Smooth muscle cell (in vitro differentiated cells): ENCODE results near the gene DLX5. TPM values are rescaled to one million over a fixed set of nuclear protein-coding genes. Genes with fewer than 3 reads are reported as not detected.

Experiments used
- DNase-seq: peaks from one replicate; lab custom pipeline; 2025; ENCODE audit not compliant: unreplicated experiment; lab: John Stamatoyannopoulos, UW
- H2AFZ ChIP-seq: fragments of 200-600 bp; sonication (generic); 2 replicates; pipeline ENCODE4 v1.6.0; 2016; ENCODE audit warnings: antibody characterized with exemption, low read depth, mild to moderate bottlenecking
- H3F3A ChIP-seq: fragments of 200-600 bp; sonication (generic); 2 replicates; pipeline ENCODE4 v1.6.0; 2017; ENCODE audit warnings: antibody characterized with exemption, low read depth
- H3K27ac ChIP-seq: fragments of 200-600 bp; sonication (generic); 2 replicates; pipeline ENCODE4 v1.5.1; 2016; ENCODE audit warnings: low read depth, mild to moderate bottlenecking
- H3K27me3 ChIP-seq: fragments of 200-600 bp; sonication (generic); 2 replicates; pipeline ENCODE4 v1.6.1; 2016; ENCODE audit warnings: low read depth, mild to moderate bottlenecking
- H3K36me3 ChIP-seq: fragments of 200-600 bp; sonication (generic); 2 replicates; pipeline ENCODE4 v1.5.1; 2016; ENCODE audit warnings: low read depth
- H3K4me1 ChIP-seq: fragments of 200-600 bp; sonication (generic); 2 replicates; pipeline ENCODE4 v1.5.1; 2016; ENCODE audit warnings: low read depth
- H3K4me2 ChIP-seq: fragments of 200-600 bp; sonication (generic); 2 replicates; pipeline ENCODE4 v1.6.0; 2016; ENCODE audit warnings: mild to moderate bottlenecking
- H3K4me3 ChIP-seq: fragments of 200-600 bp; sonication (generic); 2 replicates; pipeline ENCODE4 v1.5.1; 2016; ENCODE audit warnings: mild to moderate bottlenecking
- H3K79me2 ChIP-seq: fragments of 200-600 bp; sonication (generic); 2 replicates; pipeline ENCODE4 v1.6.0; 2016; ENCODE audit warnings: low read depth, mild to moderate bottlenecking
- H3K9ac ChIP-seq: fragments of 200-600 bp; sonication (generic); 2 replicates; pipeline ENCODE4 v1.6.0; 2016; ENCODE audit warnings: low read depth
- H3K9me3 ChIP-seq: fragments of 200-600 bp; sonication (generic); replicated peaks from 2 replicates; pipeline ENCODE4 v1.5.1; 2016; ENCODE audit warnings: low read depth
- H4K20me1 ChIP-seq: fragments of 200-600 bp; sonication (generic); 2 replicates; pipeline ENCODE4 v1.6.0; 2016; ENCODE audit warnings: low read depth
- WGBS: methylation state at CpG from one replicate; pipeline ENCODE4 v1.1.7; 2016; ENCODE audit warnings: low lambda C conversion rate; 5-methylcytosine and 5-hydroxymethylcytosine counted together
- polyA plus RNA-seq: library from polyadenylated mRNA; unstranded; fragments of >200 nt; fragmentation: Nextera tagmentation; extraction: Ambion mirVana; gene quantifications from 2 replicates; pipeline ENCODE4 v1.2.1, GENCODE V29; 2016
- total RNA-seq: library from RNA; depleted of rRNA; stranded (reverse); fragments of >200 nt; gene quantifications from 2 replicates; pipeline ENCODE4 v1.2.3, GENCODE V29; 2014
- TF ChIP-seq, protein P1 (sequence below): fragments of 200-600 bp; sonication (generic); IDR thresholded peaks from 2 replicates; pipeline ENCODE4 v1.5.1; 2017; ENCODE audit warnings: borderline replicate concordance, mild to moderate bottlenecking, antibody characterized with exemption; ENCODE audit not compliant: insufficient read depth, poor library complexity, severe bottlenecking

DLX5 gene
- total and polyA plus RNA-seq, 2 experiments from 2014 or later = 3.5 to 4.3 TPM

DNA sequence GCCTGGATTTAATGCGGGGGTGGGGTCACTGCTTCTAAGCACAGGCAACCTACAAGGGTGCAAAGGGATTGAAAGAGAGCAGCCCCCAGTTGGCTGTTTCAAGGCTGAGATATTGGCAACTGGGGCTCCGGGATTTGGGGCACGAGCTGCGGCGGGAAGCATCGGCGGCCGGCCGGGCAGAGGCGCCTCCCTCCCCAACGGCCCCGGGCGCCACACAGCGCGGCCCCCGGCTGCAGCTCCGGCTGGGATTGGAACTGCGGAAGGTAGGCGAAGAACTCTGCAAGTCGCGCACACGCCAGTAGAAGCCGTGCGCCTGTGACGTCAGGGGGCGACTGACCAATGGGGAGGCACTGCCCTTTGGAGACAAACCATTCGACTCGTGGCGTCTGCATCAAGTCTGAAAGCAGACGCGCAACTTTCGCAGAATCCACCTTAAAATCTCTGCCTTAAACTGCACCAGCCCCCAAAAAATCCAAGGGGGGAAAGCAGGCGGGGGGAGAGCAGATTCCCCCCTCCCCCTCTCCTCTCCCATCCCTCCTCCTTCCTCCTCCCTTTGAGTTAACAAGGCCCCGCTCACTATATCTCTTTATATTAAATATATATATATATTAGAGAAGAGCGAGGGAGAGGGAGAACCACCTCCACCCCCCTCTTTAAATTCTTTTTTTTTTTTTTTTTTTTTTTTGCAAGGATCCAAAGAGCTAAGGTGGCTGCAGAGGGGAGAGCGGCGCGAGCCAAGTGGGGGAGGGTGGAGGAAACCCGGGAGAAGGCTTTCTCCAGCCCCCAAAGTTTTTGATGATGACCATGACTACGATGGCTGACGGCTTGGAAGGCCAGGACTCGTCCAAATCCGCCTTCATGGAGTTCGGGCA lies 19.2 kb downstream of the DLX5 start, which contains the start of gene DLX6:
Gene DLX6 (plus strand): TSS at position 371 of the 872 bp plus-strand sequence. CDS start 425 bp downstream, at position 796.
- Histone ChIP-seq H4K20me1 (no peaks in the 10 kb centered on the region), H3K4me2 (peak within 1 kb of the TSS; percentile 92), H3K4me1 (peaks cover 11% of the 10 kb centered on the region), H3K9me3 (no peaks in the 10 kb centered on the region), H3K79me2 (no peaks in the 10 kb centered on the region), H3K4me3 (peak within 1 kb of the TSS; percentile 59), H3K9ac (no peak within 1 kb of the TSS), H3K27ac (no peak within 1 kb of the TSS), H3K36me3 (no peaks in the 10 kb centered on the region), H3K27me3 (peaks cover 96% of the 10 kb centered on the region), H3F3A (no peaks in the 10 kb centered on the region), H2AFZ (peak within 1 kb of the TSS; percentile 80)
- TF ChIP-seq, protein P1, sequence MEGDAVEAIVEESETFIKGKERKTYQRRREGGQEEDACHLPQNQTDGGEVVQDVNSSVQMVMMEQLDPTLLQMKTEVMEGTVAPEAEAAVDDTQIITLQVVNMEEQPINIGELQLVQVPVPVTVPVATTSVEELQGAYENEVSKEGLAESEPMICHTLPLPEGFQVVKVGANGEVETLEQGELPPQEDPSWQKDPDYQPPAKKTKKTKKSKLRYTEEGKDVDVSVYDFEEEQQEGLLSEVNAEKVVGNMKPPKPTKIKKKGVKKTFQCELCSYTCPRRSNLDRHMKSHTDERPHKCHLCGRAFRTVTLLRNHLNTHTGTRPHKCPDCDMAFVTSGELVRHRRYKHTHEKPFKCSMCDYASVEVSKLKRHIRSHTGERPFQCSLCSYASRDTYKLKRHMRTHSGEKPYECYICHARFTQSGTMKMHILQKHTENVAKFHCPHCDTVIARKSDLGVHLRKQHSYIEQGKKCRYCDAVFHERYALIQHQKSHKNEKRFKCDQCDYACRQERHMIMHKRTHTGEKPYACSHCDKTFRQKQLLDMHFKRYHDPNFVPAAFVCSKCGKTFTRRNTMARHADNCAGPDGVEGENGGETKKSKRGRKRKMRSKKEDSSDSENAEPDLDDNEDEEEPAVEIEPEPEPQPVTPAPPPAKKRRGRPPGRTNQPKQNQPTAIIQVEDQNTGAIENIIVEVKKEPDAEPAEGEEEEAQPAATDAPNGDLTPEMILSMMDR = no peak
- DNase-seq = no peak
- WGBS = under 1% methylated on average over 44 of the region's 44 CpGs

DNA sequence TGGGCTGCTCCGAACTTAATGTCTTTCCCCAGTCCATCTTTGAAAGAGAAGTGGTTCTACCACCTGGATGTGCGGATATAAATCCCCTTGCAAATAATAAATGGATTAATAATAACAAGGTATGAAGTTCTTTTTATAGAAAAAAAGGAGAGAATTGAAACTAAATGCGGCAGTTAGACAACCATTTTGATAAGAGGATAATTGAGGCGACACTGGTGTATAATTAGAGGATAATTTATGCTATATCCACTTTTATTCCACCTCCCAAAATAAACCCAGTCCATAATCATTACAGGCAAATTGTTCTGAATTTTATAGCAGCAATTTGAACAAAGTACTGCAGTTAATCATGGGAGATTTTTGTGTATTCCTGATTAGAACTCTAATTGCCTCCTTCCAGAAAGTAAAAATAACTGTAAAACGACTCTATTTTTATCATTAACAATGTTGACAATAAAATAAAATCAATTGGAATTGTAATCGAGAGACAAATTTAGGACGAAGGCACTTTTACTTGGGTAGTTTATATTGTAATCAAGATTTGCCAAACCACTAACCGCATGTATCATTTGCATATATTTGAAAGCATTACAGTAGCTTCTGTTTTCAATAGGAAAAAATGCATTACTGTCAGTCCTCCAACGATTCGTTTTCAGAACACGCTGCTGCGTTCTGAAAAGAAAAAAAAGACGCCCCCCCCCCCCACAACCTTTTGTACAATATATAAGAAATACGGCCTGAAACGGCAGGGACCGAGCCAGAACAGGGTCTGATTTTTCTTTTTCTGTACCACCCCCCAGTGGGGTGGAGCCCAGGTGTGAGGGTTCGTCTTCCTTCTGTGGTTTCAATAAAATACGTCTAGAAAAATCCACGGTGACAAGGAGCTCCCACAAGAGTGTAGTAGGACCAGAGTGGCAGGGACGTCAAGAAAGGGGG lies 20.1 kb downstream of the DLX5 start:
- no peak for DNase-seq
- Histone ChIP-seq H4K20me1 (no peaks in the 10 kb centered on the region), H3K9ac (no peak overlapping the region), H3K9me3 (no peaks in the 10 kb centered on the region), H3F3A (no peaks in the 10 kb centered on the region), H2AFZ (peak overlapping the region; percentile 80), H3K4me2 (peak overlapping the region; percentile 92), H3K36me3 (no peaks in the 10 kb centered on the region), H3K27me3 (peaks cover 96% of the 10 kb centered on the region), H3K79me2 (no peaks in the 10 kb centered on the region), H3K4me1 (peaks cover 11% of the 10 kb centered on the region), H3K27ac (no peak overlapping the region), H3K4me3 (peak overlapping the region; percentile 59)
- WGBS = 11% methylated on average over 20 of the region's 20 CpGs
- TF ChIP-seq, protein P1 = no peak

DNA sequence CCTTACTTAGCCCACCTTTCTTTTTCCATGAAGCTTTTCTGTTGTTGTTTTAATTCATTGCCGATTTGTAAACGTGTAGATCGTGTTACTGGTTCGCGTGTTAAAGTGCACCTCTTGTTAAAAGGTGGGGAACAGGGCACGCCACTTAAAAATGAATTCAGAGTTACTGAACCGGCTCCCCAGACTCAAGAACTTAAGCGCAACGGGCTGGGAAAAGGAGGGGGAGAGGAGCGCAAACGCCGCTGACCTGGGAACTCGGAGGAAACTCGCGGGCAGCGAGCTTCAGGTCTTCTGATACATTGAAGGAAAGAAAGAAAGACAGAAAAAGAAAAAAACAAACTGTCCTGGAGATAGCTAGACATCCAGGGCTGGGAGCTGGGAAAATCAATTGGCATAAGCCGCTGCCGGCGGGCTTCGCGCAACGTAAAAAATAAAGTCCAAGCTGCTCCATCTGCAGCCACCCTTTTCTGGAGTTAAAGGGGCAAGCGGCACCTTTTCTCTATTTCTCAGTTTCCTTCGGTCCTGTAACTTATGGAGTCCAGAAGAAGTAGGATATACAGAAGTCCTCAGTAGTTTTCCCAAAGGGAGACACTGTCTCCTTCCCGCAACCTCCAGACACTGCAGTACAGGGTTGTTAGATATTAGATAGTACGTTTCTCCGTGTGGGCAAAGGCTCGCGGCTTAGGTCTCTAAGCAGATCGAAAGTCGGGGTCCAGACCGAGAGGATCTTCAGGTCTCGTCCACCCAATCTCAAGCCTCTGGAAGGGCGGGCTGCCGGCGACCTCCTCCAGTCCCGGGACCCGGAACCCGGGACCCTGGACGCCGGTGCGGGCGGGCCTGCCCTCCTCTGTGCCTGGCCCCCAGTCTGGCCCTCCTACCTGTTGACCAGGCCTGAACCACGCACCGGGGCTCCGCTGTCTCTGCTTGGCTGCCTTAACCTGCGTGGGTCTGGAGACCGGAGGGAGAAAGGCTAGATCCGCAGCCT lies 21.1 kb downstream of the DLX5 start:
- Histone ChIP-seq H3K27ac (no peak overlapping the region), H3K4me3 (peak overlapping the region; percentile 59), H3F3A (no peaks in the 10 kb centered on the region), H3K79me2 (no peaks in the 10 kb centered on the region), H3K4me2 (peak overlapping the region; percentile 92), H3K27me3 (peaks cover 96% of the 10 kb centered on the region), H3K9me3 (no peaks in the 10 kb centered on the region), H3K4me1 (peaks cover 13% of the 10 kb centered on the region), H4K20me1 (no peaks in the 10 kb centered on the region), H3K36me3 (no peaks in the 10 kb centered on the region), H3K9ac (no peak overlapping the region), H2AFZ (peak overlapping the region; percentile 26)
- no peak for DNase-seq
- 3% methylated on average over 48 of the region's 49 CpGs for WGBS
- TF ChIP-seq, protein P1 = no peak
